Nucleus accumbens (tissue), 56 donors: ENCODE data around the gene OST4.

ENCODE experiments used
- DNase-seq, 56 donors: peaks; one replicate each; lab custom pipeline; 2025; lab: John Stamatoyannopoulos, UW

The OST4 gene

GRCh38 chr2:27032495-27033252 is 38.8 kb downstream of the OST4 start, which contains the start of gene TMEM214:
Gene TMEM214, plus strand, starts transcription at chr2:27032965. Its CDS starts 51 bp downstream, at chr2:27033016.
- DNase-seq, result peak in 54 of 56 donors; percentile 12 to 91 (median 76)

DNA sequence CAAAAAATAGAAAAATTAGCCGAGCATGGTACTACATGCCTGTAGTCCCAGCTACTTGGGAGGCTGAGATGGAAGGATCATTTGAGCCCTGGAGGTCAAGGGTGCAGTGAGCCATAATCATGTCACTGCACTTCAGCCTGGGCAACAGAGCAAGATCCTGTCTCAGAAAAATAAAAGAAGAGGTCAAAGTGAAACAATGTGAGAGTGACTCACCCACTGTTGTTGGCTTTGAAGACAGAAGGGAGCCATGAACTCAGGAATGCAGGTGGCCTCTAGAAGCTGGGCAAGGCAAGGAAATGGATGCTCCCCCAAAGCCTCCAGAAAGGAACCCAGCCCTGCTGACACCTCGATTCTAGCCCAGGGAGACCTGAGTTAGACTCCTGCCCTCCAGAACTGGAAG is 42.4 kb downstream of the OST4 start:
- DNase-seq, result no peak

GRCh38 chr2:27027211-27027651 is 44.2 kb downstream of the OST4 start:
- DNase-seq, result no peak

GRCh38 chr2:27025861-27026851 is 45.3 kb downstream of the OST4 start:
- no peak for DNase-seq

- no peak for DNase-seq
Observed at GRCh38 chr2:27025281-27025800, 46.1 kb downstream of the OST4 start.

GRCh38 chr2:27024812-27025211 is 46.6 kb downstream of the OST4 start:
- no peak for DNase-seq

GRCh38 chr2:27024188-27024587 is 47.3 kb downstream of the OST4 start:
- DNase-seq, result no peak

DNA sequence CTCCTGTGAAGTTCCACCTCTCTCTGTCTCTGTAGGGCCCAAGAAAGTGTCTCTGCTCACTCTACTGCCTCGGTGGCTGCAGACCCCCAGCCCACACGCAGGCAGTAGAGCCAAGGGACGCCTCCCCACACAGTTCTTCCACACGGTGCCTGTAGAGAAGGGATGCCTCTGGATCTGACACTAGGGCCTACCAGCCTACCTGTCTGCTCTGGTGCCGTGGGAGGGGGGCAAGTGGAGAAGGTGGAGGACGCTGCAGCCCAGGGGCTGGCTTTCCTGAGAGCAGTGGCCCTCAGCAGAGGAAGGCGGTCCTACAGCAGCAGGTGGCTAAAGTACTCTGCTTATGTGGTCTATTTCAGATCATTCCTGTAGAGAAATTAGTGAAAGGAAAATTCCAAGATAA is 47.7 kb downstream of the OST4 start:
- no peak for DNase-seq

DNA sequence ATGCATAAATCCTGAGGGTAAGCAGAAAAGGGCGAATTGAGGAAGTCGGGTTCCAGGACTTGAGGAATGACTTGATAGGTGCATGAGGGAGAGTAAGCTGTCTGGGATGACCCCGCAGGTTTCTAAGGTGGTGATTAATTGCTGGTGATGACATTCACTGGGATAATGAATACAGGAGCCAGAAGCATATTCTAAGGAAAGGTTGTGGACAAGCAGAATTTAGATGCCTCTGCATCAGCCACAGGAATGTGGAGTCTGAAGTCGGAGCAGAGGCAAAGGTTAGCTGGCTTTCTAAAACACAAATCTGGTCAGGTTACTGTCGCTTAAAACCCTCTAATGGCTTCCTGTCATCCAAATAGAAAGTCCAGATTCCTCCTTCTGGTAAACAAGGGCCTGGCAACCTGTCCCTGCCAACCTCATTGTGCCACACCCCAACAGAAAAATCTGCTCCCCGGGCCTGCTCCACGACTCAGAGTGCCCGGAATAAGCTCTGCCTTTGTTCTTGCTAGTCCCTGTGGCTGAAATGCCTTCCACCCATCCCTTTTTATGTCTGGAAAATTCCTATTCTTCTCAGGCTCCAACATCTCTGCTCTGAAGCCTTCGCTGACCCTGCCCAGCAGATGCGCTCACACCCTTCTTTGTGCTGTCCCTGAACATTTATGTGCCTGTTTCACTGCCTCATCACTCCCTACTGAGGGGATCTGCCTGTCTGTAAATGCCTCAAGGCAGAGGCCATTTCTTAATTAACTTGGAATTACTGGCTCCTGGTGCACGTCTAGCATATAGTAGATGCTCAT is 50.0 kb downstream of the OST4 start:
- DNase-seq, result no peak
